ENCODE measurements around the gene MYOF. TPM values are rescaled to one million over a fixed set of nuclear protein-coding genes. Genes with fewer than 3 reads are reported as not detected.

The MYOF gene
- total and polyA plus RNA-seq, 2 donors from 2014 or later, result 11.5 to 134 TPM

DNA sequence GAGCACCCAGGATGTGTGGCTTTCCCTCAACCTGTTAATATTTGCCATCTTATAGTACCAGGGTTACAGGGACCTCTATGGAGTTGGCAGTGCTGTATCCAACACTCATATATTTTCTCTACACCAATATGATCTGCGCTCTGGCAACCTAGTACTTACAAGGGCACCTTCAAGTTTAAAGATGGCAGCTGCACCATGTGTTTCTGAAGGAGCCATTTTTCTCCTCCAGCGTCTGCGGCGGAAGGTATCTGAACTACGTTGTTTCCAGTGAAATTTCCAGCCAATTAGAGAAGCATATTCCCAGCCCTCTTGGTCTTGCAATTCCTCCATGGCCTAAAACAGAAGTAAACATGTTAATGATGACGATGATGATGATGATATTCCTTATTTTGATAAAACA is 125.6 kb downstream of the MYOF start:
- Histone ChIP-seq H3K36me3 (ENCODE audit: control insufficient read depth in 2 of 3, insufficient read depth in 3 of 3, low read length in 3 of 3) (peaks cover 0 to 7% (median 4%) of the 10 kb centered on the region in 3 donors), H3K9ac (ENCODE audit: low read length in 3 of 3) (no peak overlapping the region), H3K4me1 (ENCODE audit: control insufficient read depth in 2 of 3, insufficient read depth in 2 of 3, low read depth in 1 of 3, low read length in 3 of 3) (no peaks in the 10 kb centered on the region), H3K27me3 (ENCODE audit: control insufficient read depth, insufficient read depth, low read length) (no peaks in the 10 kb centered on the region), H3K9me3 (ENCODE audit: control insufficient read depth in 2 of 3, insufficient read depth in 1 of 3, low read length in 3 of 3) (no peaks in the 10 kb centered on the region), H3K4me3 (ENCODE audit: low read length in 3 of 3) (no peak overlapping the region), H3K27ac (ENCODE audit: low read depth in 2 of 2, low read length in 2 of 2) (no peak overlapping the region)
- intact Hi-C loops (cut with DNase I), result no loop called here
- FAIRE-seq (no peak), DNase-seq (no peak)
- TF ChIP-seq, protein P1, sequence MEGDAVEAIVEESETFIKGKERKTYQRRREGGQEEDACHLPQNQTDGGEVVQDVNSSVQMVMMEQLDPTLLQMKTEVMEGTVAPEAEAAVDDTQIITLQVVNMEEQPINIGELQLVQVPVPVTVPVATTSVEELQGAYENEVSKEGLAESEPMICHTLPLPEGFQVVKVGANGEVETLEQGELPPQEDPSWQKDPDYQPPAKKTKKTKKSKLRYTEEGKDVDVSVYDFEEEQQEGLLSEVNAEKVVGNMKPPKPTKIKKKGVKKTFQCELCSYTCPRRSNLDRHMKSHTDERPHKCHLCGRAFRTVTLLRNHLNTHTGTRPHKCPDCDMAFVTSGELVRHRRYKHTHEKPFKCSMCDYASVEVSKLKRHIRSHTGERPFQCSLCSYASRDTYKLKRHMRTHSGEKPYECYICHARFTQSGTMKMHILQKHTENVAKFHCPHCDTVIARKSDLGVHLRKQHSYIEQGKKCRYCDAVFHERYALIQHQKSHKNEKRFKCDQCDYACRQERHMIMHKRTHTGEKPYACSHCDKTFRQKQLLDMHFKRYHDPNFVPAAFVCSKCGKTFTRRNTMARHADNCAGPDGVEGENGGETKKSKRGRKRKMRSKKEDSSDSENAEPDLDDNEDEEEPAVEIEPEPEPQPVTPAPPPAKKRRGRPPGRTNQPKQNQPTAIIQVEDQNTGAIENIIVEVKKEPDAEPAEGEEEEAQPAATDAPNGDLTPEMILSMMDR (IDR thresholded peaks at IDR 0.05; ENCODE audit: borderline replicate concordance, extremely low read depth, insufficient read depth), result no peak

DNA sequence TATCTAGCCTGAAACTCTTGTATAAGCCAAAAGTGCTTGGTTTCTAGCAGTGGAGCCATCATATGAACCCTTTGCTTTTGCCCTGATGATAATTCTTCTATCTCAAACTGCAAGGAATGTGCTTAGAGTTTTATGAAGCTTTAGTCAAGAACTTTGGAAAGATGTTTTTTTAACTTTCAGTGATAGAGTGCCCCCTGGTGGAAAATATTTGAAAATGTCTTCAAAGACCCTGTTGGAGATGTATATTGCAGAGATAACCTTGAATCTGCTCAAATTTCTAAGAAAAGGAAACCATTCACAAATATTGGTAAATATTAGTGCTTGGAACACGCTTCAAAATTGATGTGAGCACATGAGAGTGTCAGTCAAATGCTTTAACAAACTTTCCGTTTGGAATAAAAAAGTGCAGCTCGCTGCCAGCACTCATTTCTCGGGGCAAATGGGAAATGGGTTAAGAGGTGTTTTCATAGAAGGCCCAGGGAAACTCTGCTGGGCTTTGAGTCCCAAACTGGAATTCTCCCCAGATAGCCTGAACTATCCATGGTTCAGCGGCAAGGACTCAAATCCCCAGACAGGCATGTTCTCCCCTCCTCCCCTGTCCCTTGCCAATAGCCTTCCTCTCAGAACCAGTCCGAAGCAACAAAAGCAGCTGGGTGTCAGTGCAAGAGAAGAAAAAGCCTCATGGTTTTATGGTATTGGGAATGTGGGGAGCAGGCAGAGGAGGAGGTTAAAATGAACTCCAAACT is 129.3 kb downstream of the MYOF start:
- Histone ChIP-seq H3K9ac (ENCODE audit: low read length in 3 of 3) (no peak overlapping the region), H3K4me1 (ENCODE audit: control insufficient read depth in 2 of 3, insufficient read depth in 2 of 3, low read depth in 1 of 3, low read length in 3 of 3) (no peaks in the 10 kb centered on the region), H3K36me3 (ENCODE audit: control insufficient read depth in 2 of 3, insufficient read depth in 3 of 3, low read length in 3 of 3) (peaks cover 0 to 12% (median 8%) of the 10 kb centered on the region in 3 donors), H3K9me3 (ENCODE audit: control insufficient read depth in 2 of 3, insufficient read depth in 1 of 3, low read length in 3 of 3) (no peaks in the 10 kb centered on the region), H3K4me3 (ENCODE audit: low read length in 3 of 3) (no peak overlapping the region), H3K27ac (ENCODE audit: low read depth in 2 of 2, low read length in 2 of 2) (no peak overlapping the region), H3K27me3 (ENCODE audit: control insufficient read depth, insufficient read depth, low read length) (no peaks in the 10 kb centered on the region)
- TF ChIP-seq, protein P1 (IDR thresholded peaks at IDR 0.05; ENCODE audit: borderline replicate concordance, extremely low read depth, insufficient read depth), result peak; percentile 58
- FAIRE-seq, result peak; percentile 64
- DNase-seq, result peak in 2 of 5 donors; percentile 72 to 79
- intact Hi-C loops (cut with DNase I), result no loop called here

DNA sequence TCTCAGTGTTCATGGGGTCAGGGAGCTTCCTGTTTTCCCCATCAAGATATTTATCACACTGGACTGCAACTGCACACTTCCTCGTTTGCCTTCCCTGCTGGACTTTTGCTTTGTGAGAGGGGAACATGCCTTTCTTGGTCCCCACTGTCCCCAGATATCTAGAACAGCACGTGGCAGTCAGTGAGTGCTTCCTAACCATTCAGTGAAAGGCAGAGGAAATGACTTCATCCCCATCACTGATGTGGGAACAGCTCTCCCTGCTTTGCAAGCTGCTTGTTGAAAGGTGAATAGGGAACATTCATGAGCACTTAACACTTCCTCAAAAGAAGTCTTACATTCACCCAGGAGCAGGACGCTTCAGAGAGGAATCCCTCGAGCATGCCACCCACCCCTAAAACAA is 135.4 kb downstream of the MYOF start:
- FAIRE-seq, result no peak
- H3K9me3 ChIP-seq (ENCODE audit: control insufficient read depth in 2 of 3, insufficient read depth in 1 of 3, low read length in 3 of 3), result no peaks in the 10 kb centered on the region
- intact Hi-C loops (cut with DNase I), result no loop called here

More for the DNA sequence above, 135.4 kb downstream of the MYOF start:
- Histone ChIP-seq H3K4me3 (ENCODE audit: low read length in 3 of 3) (no peak overlapping the region), H3K36me3 (ENCODE audit: control insufficient read depth in 2 of 3, insufficient read depth in 3 of 3, low read length in 3 of 3) (peaks cover 0 to 13% (median 11%) of the 10 kb centered on the region in 3 donors), H3K9ac (ENCODE audit: low read length in 3 of 3) (no peak overlapping the region), H3K4me1 (ENCODE audit: control insufficient read depth in 2 of 3, insufficient read depth in 2 of 3, low read depth in 1 of 3, low read length in 3 of 3) (peaks cover 0 to 4% (median 0%) of the 10 kb centered on the region in 3 donors), H3K27ac (ENCODE audit: low read depth in 2 of 2, low read length in 2 of 2) (no peak overlapping the region), H3K27me3 (ENCODE audit: control insufficient read depth, insufficient read depth, low read length) (no peaks in the 10 kb centered on the region)
- TF ChIP-seq, protein P1 (IDR thresholded peaks at IDR 0.05; ENCODE audit: borderline replicate concordance, extremely low read depth, insufficient read depth), result no peak
- DNase-seq, result peak in 2 of 5 donors; percentile 40

All from kidney (tissue), 14 donors.